BLaER1 (cell line): ENCODE data around the gene MBD5.

Source experiments
- H3K27ac ChIP-seq: shearing (Covaris generic); formaldehyde crosslinking; 2 replicates; pipeline ENCODE4 v1.8.1; 2022
- H3K27me3 ChIP-seq: shearing (Covaris generic); formaldehyde crosslinking; 2 replicates; pipeline ENCODE4 v1.8.1; 2022
- H3K36me3 ChIP-seq: shearing (Covaris generic); formaldehyde crosslinking; 2 replicates; pipeline ENCODE4 v1.8.1; 2022
- H3K4me1 ChIP-seq: shearing (Covaris generic); formaldehyde crosslinking; 2 replicates; pipeline ENCODE4 v1.8.1; 2022
- H3K4me2 ChIP-seq: shearing (Covaris generic); formaldehyde crosslinking; 2 replicates; pipeline ENCODE4 v1.8.1; 2022
- H3K4me3 ChIP-seq: shearing (Covaris generic); formaldehyde crosslinking; 2 replicates; pipeline ENCODE4 v1.8.1; 2022
- H3K9ac ChIP-seq: shearing (Covaris generic); formaldehyde crosslinking; 2 replicates; pipeline ENCODE4 v1.8.1; 2022
- H3K9me3 ChIP-seq: shearing (Covaris generic); formaldehyde crosslinking; 2 replicates; pipeline ENCODE4 v1.8.1; 2022
- H4K20me1 ChIP-seq: shearing (Covaris generic); formaldehyde crosslinking; 2 replicates; pipeline ENCODE4 v1.8.1; 2022
- Cebpa-rat ChIP-seq: shearing (Covaris generic); IDR thresholded peaks from 2 replicates; pipeline ENCODE4 v1.8.1; 2022

Gene MBD5

DNA sequence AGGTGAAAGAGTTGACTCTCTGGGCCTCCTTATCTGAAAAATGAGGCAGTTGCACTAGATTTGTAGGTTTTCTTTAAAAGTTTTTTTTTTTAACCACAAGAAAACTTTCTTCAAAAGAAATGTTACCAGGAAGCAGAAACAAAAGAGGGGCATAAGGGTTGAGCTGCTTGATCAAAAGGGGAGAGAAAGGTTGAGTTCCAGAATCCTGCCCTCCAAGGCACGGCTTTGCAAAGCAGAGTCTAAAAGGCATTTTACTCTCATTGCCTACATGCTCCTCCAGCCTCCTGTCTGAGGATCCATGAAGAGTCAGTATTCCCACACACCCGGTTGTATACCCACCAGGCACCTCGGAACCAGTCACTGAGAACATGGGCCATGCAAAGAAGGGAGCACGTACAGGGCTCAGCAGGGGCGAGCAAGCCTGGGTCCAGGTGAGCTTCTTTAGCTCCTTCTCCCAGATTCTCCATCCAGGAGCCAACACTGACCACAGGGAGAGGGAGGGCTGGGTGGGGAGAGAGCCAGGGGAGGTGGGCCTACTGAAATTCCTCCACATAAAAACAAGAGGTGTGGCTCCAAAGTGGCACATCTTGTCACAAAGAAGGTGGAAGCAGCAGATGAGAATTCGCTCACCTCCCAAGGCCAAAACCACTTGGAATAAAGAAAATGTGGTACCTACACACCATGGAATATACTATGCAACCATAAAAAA is 507.6 kb downstream of the MBD5 start:
- Histone ChIP-seq H3K27ac (no peak overlapping the region), H3K9ac (no peak overlapping the region), H3K27me3 (no peaks in the 10 kb centered on the region), H4K20me1 (no peaks in the 10 kb centered on the region), H3K9me3 (no peaks in the 10 kb centered on the region), H3K36me3 (no peaks in the 10 kb centered on the region), H3K4me3 (no peak overlapping the region), H3K4me1 (peaks cover 13% of the 10 kb centered on the region), H3K4me2 (no peak overlapping the region)
- no peak for TF ChIP-seq Cebpa-rat

GRCh38 chr2:148529745-148530144 is 508.9 kb downstream of the MBD5 start:
- no peaks in the 10 kb centered on the region for H4K20me1 ChIP-seq
- no peaks in the 10 kb centered on the region for H3K27me3 ChIP-seq
- H3K4me1 ChIP-seq, result peaks cover 8% of the 10 kb centered on the region
- no peak overlapping the region for H3K27ac ChIP-seq
- TF ChIP-seq Cebpa-rat, result no peak
- no peaks in the 10 kb centered on the region for H3K9me3 ChIP-seq
- H3K4me2 ChIP-seq, result no peak overlapping the region
- H3K4me3 ChIP-seq, result no peak overlapping the region
- no peaks in the 10 kb centered on the region for H3K36me3 ChIP-seq
- H3K9ac ChIP-seq, result no peak overlapping the region

DNA sequence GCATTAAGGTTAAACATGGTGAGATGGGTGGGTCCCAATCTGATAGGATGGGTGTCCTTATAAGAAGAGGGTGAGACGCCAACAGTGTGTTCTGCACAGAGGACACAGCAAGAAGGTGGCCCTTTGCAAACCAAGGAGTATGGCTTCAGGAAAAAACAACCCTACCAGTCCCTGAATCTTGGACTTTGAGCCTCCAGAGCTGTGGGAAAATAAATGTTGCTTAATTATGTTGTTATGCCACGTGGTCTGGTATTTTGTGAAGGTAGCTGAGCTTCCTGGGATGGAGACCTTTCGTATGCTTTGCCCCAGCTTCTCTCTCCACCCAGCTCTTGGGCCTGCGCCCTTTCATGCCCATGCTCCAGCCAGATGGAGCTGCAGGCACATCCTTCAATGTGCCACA is 509.5 kb downstream of the MBD5 start:
- Histone ChIP-seq H3K27me3 (no peaks in the 10 kb centered on the region), H3K9me3 (no peaks in the 10 kb centered on the region), H3K9ac (no peak overlapping the region), H3K27ac (no peak overlapping the region), H3K4me2 (no peak overlapping the region), H3K4me3 (no peak overlapping the region), H3K4me1 (peaks cover 7% of the 10 kb centered on the region; the same call in 1 of the 2 replicates), H4K20me1 (no peaks in the 10 kb centered on the region), H3K36me3 (no peaks in the 10 kb centered on the region)
- no peak for TF ChIP-seq Cebpa-rat

DNA sequence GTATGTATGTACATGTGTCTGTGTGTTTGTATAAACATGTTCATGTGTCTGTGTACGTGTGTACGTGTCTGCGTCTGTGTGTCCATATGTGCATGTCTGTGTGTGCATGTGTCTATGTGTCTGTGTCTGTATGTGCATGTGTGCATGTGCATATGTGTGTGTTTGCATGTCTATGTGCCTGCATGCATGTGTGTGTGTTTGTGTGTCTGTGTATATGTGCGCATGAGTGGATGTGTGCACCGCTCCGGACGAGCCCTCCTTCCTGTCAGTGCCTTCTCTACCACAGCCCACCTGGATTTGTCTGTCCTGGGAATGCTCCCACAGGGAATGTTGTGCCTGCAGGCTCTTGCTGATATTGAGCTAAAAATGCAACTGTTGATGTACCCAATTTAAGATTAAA is 510.3 kb downstream of the MBD5 start:
- H3K27me3 ChIP-seq, result no peaks in the 10 kb centered on the region
- no peaks in the 10 kb centered on the region for H3K9me3 ChIP-seq
- no peak overlapping the region for H3K9ac ChIP-seq
- H4K20me1 ChIP-seq, result no peaks in the 10 kb centered on the region
- H3K27ac ChIP-seq, result no peak overlapping the region
- no peak overlapping the region for H3K4me2 ChIP-seq
- no peaks in the 10 kb centered on the region for H3K36me3 ChIP-seq
- no peak overlapping the region for H3K4me3 ChIP-seq
- no peak for TF ChIP-seq Cebpa-rat
- H3K4me1 ChIP-seq, result peaks cover 7% of the 10 kb centered on the region; the same call in 1 of the 2 replicates

- H3K9me3 ChIP-seq, result no peaks in the 10 kb centered on the region
- peaks cover 7% of the 10 kb centered on the region; the same call in 1 of the 2 replicates for H3K4me1 ChIP-seq
- H3K4me2 ChIP-seq, result no peak overlapping the region
- no peaks in the 10 kb centered on the region for H3K36me3 ChIP-seq
- no peak for TF ChIP-seq Cebpa-rat
- H3K27me3 ChIP-seq, result no peaks in the 10 kb centered on the region
- H3K9ac ChIP-seq, result no peak overlapping the region
- no peak overlapping the region for H3K4me3 ChIP-seq
- H4K20me1 ChIP-seq, result no peaks in the 10 kb centered on the region
- no peak overlapping the region for H3K27ac ChIP-seq
Measured at GRCh38 chr2:148531669-148532428, 511.0 kb downstream of the MBD5 start.

DNA sequence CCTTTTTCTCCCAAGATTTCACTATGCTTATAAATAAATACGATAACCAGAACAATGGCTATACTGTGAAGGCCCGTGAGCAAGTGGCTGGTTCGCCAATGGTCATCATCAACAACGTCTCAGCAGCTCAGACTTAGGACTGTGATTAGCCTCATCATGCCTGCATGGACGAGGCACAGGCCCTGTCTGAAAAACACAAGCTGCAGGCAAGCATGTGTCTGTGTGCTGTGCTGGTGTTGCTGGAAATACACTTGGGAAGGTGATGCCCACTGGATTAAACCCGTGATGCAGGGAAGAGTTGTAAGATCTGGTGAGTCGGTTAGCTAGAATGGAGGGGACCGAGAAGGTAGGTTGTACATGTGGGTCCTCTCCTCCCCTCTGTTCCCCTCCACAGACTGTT is 512.1 kb downstream of the MBD5 start:
- Histone ChIP-seq H3K27ac (no peak overlapping the region), H3K4me2 (no peak overlapping the region), H3K4me1 (peaks cover 7% of the 10 kb centered on the region; the same call in 1 of the 2 replicates), H3K9ac (no peak overlapping the region), H4K20me1 (no peaks in the 10 kb centered on the region), H3K27me3 (no peaks in the 10 kb centered on the region), H3K9me3 (no peaks in the 10 kb centered on the region), H3K4me3 (no peak overlapping the region), H3K36me3 (no peaks in the 10 kb centered on the region)
- no peak for TF ChIP-seq Cebpa-rat

- no peak for TF ChIP-seq Cebpa-rat
- Histone ChIP-seq H4K20me1 (no peaks in the 10 kb centered on the region), H3K27ac (no peak overlapping the region), H3K27me3 (no peaks in the 10 kb centered on the region), H3K9ac (no peak overlapping the region), H3K4me1 (peaks cover 7% of the 10 kb centered on the region; the same call in 1 of the 2 replicates), H3K36me3 (no peaks in the 10 kb centered on the region), H3K9me3 (no peaks in the 10 kb centered on the region), H3K4me2 (no peak overlapping the region), H3K4me3 (no peak overlapping the region)
Measured at GRCh38 chr2:148533685-148534084, 512.8 kb downstream of the MBD5 start.

DNA sequence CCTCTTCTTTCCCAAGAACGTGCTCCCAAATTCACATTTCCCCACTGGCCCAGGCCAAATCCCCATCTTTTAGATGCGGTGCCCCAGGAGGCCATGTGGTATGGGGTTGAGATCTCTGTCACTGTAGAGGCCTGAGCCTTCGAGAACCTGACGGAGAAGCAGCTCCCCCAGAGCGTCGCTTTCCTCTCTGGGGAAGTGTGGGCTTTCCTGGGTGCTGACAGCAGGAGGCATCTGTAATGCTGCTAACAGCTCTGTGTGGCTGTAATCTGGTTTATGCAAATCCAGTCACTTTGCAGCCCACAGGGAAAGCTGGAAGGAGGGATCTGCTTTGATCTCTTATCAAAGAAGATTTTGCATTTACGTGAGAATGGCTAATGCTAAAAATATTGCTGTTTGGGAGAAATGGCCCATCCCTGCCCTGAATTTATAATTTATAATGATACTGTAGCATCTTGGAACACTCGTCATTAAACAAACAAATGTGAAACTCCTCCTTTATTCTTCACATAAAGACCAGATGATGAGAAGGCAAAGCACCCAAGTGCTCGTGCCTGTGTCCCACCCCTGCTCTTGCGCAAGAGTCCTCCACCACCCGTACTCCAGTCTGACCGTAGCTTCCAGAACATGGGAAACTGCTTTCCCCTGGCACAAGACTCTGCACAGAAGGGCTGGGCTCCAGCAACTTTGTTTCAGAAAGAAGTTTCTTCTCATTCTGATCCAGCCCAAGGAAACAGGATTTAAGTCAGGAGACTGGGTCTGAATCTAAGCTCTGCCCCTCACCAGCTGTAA is 513.7 kb downstream of the MBD5 start:
- no peaks in the 10 kb centered on the region for H3K36me3 ChIP-seq
- peak; percentile 49; the same call in 1 of the 2 replicates for TF ChIP-seq Cebpa-rat
- 0 out of 2 replicates have a peak overlapping the region, but pooled peaks have one; percentile 14 for H3K4me2 ChIP-seq
- no peaks in the 10 kb centered on the region for H3K9me3 ChIP-seq
- H3K4me3 ChIP-seq, result no peak overlapping the region
- H3K9ac ChIP-seq, result no peak overlapping the region
- H3K4me1 ChIP-seq, result peaks cover 7% of the 10 kb centered on the region; the same call in 1 of the 2 replicates
- H3K27ac ChIP-seq, result no peak overlapping the region
- no peaks in the 10 kb centered on the region for H4K20me1 ChIP-seq
- H3K27me3 ChIP-seq, result no peaks in the 10 kb centered on the region

DNA sequence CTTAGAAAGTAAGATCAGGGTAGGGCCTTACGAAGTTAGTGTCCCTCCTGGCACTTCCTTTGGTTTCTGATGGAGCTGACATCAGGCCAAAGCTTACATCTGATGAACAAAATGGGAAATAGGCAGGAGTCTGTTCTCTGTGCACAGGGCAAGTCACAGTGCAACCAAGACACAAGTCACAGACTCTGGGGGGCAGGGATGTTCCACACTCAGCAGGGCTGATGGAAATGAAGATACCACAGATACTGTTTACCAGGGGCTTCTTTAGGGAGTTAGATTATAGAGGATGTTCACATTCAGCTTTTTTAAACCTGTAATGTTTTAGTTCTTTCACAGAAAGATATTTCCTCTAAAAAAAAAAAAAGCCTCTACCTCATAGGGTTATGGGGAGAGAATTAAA is 517.5 kb downstream of the MBD5 start:
- Histone ChIP-seq H3K36me3 (no peaks in the 10 kb centered on the region), H4K20me1 (no peaks in the 10 kb centered on the region), H3K27me3 (no peaks in the 10 kb centered on the region), H3K4me3 (no peak overlapping the region), H3K27ac (no peak overlapping the region), H3K4me2 (no peak overlapping the region), H3K9me3 (no peaks in the 10 kb centered on the region), H3K4me1 (peaks cover 7% of the 10 kb centered on the region), H3K9ac (no peak overlapping the region)
- TF ChIP-seq Cebpa-rat, result no peak
